Measurements from ENCODE around the gene FNDC8. TPM values are rescaled to one million over a fixed set of nuclear protein-coding genes. Genes with fewer than 3 reads are reported as not detected.

The FNDC8 gene
- total and polyA plus RNA-seq, 2 of the 8 experiments (the other 6 are each of a cell fraction or from before 2014, with no cell fraction given), result not detected

DNA sequence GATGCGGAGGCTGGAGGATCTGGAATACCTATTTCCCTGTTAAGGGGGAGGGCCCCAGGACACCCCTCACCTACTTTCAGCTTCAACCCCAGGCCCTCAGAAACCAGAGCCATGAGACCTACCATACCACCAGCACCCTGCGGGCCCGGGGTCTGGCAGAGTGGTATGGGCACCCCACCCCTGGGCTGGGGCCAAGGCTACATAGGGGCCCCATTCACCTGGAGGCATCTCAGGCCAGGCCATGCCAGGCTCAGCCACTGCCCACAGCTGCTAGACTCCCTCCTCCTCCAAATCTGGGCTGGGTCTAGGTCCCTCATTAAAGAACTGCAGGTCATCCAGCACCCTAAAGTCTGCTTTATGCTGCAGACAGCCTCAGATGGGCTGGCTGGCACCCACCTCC lies 9.0 kb downstream of the FNDC8 start (continued):
- TF ChIP-seq, protein P1, sequence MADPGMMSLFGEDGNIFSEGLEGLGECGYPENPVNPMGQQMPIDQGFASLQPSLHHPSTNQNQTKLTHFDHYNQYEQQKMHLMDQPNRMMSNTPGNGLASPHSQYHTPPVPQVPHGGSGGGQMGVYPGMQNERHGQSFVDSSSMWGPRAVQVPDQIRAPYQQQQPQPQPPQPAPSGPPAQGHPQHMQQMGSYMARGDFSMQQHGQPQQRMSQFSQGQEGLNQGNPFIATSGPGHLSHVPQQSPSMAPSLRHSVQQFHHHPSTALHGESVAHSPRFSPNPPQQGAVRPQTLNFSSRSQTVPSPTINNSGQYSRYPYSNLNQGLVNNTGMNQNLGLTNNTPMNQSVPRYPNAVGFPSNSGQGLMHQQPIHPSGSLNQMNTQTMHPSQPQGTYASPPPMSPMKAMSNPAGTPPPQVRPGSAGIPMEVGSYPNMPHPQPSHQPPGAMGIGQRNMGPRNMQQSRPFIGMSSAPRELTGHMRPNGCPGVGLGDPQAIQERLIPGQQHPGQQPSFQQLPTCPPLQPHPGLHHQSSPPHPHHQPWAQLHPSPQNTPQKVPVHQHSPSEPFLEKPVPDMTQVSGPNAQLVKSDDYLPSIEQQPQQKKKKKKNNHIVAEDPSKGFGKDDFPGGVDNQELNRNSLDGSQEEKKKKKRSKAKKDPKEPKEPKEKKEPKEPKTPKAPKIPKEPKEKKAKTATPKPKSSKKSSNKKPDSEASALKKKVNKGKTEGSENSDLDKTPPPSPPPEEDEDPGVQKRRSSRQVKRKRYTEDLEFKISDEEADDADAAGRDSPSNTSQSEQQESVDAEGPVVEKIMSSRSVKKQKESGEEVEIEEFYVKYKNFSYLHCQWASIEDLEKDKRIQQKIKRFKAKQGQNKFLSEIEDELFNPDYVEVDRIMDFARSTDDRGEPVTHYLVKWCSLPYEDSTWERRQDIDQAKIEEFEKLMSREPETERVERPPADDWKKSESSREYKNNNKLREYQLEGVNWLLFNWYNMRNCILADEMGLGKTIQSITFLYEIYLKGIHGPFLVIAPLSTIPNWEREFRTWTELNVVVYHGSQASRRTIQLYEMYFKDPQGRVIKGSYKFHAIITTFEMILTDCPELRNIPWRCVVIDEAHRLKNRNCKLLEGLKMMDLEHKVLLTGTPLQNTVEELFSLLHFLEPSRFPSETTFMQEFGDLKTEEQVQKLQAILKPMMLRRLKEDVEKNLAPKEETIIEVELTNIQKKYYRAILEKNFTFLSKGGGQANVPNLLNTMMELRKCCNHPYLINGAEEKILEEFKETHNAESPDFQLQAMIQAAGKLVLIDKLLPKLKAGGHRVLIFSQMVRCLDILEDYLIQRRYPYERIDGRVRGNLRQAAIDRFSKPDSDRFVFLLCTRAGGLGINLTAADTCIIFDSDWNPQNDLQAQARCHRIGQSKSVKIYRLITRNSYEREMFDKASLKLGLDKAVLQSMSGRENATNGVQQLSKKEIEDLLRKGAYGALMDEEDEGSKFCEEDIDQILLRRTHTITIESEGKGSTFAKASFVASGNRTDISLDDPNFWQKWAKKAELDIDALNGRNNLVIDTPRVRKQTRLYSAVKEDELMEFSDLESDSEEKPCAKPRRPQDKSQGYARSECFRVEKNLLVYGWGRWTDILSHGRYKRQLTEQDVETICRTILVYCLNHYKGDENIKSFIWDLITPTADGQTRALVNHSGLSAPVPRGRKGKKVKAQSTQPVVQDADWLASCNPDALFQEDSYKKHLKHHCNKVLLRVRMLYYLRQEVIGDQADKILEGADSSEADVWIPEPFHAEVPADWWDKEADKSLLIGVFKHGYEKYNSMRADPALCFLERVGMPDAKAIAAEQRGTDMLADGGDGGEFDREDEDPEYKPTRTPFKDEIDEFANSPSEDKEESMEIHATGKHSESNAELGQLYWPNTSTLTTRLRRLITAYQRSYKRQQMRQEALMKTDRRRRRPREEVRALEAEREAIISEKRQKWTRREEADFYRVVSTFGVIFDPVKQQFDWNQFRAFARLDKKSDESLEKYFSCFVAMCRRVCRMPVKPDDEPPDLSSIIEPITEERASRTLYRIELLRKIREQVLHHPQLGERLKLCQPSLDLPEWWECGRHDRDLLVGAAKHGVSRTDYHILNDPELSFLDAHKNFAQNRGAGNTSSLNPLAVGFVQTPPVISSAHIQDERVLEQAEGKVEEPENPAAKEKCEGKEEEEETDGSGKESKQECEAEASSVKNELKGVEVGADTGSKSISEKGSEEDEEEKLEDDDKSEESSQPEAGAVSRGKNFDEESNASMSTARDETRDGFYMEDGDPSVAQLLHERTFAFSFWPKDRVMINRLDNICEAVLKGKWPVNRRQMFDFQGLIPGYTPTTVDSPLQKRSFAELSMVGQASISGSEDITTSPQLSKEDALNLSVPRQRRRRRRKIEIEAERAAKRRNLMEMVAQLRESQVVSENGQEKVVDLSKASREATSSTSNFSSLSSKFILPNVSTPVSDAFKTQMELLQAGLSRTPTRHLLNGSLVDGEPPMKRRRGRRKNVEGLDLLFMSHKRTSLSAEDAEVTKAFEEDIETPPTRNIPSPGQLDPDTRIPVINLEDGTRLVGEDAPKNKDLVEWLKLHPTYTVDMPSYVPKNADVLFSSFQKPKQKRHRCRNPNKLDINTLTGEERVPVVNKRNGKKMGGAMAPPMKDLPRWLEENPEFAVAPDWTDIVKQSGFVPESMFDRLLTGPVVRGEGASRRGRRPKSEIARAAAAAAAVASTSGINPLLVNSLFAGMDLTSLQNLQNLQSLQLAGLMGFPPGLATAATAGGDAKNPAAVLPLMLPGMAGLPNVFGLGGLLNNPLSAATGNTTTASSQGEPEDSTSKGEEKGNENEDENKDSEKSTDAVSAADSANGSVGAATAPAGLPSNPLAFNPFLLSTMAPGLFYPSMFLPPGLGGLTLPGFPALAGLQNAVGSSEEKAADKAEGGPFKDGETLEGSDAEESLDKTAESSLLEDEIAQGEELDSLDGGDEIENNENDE (IDR thresholded peaks at IDR 0.05; ENCODE audit: insufficient replicate concordance, low read length), result no peak
